GM19035 (cell line): ENCODE data around the gene FITM2.
"Not testable (repeated sequence)": the region's sequence is repeated elsewhere in the genome, so short reads cannot be mapped to it uniquely, and the experiment has no call there.

Experiments used
- ATAC-seq: cut with Tn5 transposase; IDR thresholded peaks from one replicate; pipeline ENCODE4 v1.9.1; 2021; ENCODE audit not compliant: unreplicated experiment

Gene FITM2

DNA sequence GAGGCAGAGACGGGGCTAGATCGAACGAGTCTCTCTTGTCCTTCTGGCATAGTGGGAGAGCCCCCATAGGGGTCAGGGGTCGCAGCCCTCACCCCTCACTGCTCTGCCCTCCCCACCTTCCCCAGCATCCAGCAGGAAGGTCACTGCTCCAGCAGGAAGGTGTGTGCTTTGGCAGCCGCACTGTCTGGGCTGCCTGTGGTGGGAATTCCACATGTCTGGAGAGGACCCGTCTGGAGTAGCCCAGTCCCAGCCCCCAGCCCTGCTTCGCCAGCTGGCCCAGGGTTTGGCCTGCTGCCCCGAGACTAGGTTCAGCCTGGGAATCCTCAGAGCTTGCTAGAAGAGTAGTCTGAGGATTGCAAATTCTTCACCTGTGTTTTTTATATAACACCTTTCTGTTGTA, 23.3 kb upstream of the FITM2 start:
- ATAC-seq, result no peak

DNA sequence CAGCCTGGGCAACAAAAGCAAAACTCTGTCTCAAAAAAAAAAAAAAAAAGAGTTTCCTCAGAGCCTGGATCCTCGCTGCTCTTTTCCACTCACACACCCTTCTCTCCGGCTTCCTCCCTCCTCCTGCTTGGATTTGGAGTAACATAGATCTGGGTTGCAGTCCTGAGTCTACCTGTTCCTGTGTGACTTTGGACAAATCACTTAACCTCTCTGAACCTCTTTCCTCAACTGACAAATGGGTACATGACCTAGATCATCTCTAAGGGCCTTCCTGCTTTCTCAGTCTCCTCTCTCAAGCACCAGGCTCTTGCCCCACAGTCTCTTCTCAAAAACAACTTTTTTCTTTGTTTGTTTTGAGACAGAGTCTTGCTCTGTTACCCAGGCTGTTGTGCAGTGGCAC, 20.2 kb upstream of the FITM2 start:
- ATAC-seq, result no peak

DNA sequence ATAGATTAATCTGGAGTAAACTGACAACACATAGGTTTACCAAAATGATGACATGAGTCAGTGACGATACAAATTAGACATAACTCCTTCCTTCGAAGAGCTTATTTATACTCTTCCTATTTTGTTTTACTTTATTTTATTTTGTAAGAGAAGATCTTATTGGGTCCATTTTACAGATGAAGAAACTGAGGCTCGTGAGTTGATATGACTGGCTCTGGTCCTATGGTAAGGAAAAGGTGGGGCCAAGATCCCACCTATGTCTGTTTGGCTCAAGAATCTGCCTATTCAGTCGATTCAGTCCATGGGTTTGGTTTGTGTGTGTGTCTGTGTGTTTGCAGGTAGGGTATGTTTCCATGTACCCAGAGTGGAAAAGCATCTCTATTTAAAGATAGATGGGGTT, 17.4 kb upstream of the FITM2 start:
- no peak for ATAC-seq

DNA sequence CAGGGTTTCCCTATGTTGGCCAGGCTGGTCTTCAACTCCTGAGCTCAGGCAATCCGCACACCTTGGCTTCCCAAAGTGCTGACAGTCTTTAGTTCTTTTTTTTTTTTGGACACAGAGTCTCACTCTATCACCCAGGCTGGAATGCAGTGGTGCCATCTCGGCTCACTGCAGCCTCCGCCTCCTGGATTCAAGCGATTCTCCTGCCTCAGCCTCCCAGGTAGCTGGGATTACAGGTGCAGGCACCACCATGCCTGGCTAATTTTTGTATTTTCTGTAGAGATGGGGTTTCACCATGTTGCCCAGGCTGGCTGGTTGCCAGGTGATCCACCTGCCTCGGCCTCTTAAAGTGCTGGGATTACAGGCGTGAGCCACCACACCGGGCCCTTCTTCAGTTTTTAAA, 16.7 kb upstream of the FITM2 start:
- ATAC-seq, result not testable (repeated sequence)

DNA sequence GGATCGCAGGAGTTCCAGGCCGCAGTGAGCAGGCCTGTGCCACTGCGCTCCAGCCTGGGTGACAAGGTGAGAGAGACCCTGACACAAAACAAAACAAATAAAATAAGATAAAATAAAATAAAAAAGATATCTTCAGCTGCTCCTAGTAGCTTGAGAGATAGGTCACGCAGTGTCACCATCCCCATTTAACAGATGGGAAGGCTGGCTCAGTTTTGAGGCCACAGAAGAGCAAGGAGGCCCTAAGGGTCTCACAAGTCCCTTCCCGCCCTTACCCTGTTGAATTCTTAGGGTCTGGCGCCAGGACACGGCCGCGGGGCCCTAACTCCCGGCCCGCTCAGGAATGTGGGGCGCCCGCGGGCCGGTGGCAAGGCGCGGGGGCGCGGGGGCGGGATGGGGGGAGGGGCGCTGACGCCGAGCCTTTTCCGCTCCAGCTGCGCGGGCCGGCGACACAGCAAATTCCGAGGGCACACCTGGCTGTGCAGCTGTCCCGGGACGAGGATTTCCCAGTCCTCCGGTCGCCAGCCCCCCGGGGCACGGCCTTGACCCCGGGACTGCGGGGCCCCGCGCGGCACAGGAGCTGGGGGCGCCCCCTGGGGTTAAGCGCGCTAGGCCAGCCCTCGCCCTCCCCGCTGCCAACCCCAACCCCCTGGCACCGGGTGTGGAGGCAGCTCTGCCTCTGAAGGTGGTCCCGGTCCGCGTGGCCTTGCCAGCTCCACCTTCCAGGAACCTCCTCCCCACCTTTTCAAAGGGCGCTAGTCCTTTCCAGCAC, 15.6 kb upstream of the FITM2 start:
- no peak for ATAC-seq

DNA sequence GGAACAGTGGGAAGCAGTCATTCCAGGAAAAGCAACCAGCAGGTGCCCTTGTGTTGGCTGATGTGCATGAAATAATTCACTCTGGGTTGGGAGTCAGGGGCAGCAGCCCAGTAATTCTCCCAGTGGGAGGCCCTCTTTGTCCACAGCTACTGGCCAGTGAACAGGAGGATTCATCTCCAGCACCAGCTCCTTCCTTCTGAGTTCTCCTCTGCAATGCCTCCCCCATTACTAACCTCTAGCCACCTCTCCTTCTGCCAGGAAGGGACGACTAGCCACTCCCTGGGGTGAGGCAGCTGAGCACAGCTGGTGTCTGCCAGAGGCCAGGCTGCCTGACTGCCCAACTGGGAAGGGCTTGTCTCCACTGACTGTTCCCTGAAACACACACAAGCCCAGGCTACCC, 13.3 kb upstream of the FITM2 start:
- ATAC-seq, result no peak

DNA sequence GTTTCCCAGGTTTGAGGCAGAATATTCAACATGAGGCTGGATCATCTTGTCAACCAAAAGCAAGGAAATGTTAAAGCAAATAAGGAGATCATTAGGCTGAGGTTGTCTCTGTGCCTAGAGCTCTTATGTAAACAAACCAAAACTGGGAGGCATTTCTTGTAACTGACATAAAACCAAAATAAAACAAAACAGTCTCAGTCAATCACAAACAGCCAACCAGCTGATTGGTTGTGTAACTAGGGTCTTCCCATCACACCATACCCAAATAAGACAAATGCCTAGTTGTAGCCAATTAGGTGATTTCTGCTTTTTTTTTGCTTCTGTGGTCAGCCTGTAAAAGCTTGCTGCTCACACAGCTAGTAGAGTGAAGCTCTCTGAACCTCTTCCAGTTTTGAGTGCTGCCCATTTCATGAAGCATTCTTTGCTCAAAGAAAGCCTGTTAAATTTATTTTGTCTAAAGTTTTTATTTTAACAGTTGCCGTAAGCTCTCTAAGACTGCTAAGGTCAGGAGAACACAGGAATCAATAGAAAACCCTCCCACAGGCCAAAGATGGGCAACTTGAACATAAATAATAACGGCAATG, 8.9 kb upstream of the FITM2 start:
- no peak for ATAC-seq

DNA sequence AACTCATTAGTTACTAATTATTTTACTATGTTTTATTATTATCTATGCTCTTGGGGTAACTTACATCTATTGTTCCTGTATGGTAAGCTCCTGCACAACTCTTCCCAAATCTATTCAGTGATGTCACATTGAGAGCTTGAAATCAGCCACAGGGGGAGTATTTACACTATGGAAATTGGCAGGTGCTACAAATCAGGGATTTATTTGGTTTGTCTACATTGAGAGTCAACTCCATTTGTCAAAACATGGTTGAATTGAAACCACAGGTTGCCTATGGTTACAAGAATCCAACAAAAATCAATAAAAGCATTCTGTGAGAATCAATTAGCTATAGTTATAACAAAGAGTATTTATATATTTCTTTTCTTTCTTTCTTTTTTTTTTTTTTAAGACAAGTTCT, 3.9 kb upstream of the FITM2 start:
- no peak for ATAC-seq

DNA sequence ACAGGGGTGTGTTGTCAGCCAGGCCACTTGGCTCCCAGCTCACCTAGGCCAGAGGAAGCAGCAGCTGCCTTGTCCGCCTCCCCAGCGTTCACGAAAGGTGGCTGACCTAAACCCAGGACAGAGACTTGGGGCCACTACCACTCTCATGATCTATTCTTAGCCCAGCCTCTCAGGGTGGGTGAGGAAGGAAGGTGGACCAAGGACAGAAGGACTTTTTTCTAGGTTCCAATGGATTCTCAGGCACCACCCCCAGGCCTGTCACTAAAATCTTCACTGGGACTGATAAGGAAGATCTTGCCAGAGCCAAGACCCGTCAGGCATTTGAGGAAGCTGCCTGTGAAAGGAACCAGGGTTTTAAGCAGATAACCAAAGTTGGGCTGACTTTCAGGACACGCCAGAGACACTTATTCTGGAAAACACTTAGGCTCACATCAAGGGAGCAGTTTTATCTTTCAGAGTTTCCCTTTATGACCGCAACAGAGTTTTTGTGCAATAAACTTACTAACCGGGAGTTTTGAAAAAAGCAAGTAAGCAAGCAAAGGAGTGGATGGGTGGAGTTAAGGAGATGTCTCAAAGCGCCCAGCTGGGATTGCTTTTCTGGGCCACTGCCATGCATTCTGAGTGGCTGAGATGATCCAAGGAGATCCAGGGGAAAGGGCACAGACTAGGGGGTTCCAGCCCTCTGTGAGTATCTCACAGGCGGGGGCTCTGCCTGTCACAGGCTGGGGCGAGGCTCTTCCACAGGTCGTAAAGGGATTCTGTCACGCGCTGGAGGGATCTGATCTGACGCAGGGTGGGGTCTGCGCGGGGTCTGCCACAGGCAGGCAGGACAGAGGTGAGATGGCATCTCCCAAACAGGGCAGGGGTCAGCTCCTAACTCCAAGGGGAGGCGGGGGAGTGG, 989 bp downstream of the FITM2 start:
- ATAC-seq, result no peak

DNA sequence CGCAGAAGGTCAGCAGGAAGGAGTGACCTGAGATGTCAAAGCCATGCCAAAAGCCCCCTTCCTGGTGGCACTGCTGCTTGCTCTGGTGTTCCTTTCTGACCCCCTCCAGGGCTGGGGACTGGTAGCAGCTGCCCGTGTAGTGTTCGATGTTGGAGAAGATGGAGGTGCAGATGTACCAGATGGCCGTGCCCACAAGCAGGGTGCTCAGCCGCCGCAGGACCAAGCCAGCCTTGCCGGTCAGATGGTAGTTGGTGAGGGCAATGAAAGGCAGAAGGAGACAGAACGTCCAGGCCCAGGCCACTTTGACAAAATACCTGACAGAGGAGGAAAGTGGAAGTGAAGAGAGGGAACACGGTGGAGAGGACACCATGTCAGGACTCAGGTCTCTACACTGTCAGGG, 4.1 kb downstream of the FITM2 start:
- ATAC-seq, result no peak

DNA sequence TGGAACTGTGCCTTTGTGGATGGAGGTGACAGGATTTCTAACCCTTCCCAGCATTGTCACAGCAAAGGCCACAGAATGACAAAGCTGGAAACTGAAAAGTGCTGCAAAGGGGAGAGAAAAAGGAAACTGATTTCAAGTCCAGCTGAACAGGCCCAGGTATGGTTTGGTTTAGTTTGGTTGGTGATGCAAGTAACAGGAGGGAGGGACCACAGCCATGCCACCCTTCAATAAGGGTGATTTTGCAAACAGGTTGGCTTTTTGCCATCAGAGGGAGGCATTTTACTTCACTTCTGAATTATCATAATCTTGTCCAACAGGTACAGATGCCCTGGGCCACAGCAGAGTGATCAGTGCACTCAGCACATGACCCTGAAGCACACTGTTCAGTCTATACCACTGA, 6.6 kb downstream of the FITM2 start:
- ATAC-seq, result no peak

DNA sequence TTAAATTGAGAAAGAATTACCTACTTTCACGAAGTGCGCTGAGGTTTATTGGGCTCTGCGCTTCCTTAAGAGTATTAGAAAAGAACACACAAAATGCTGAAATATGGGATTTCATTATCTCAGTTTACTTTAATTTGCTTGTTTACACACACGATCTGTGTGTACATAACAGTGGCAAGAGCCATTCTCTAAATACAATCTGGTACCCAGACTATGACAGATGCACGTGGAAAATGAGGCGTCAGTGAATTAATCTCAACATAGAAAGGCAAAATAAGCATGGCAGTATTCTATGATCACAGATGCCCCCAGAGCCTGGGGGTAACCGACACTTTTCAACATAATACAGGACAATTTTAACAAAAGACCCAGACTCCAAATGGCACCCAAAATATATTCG, 8.3 kb downstream of the FITM2 start:
- no peak for ATAC-seq

DNA sequence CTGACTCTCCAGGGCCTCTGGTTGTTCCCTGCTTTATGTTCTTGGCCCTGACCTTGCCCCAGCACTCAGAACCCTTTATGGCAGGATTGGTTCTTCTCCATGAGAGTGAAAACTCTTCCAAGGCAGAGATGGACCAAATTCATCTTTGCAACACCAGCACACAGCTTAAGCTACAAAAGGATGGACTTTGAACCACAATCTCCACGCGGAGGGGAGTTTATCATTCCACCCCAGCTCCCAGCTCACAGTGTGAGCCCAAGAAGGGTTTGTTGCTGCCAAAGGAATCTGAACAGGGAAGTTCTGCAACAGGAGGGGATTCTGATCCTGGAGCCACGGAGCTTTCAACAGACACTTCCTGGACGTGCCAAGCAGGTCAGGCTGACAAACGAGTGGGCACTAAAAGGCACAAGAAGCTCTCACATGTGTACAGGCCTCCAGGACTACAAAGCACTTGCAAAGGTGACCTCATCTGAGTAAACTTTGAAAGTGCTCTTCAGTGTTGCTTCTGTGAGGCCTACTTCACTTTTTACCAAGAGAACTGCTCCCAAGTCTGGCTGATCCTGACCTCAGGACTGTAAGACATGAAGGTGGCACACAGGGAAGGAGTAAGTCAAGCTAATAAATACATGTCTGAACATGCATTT, 8.9 kb downstream of the FITM2 start:
- ATAC-seq, result no peak

DNA sequence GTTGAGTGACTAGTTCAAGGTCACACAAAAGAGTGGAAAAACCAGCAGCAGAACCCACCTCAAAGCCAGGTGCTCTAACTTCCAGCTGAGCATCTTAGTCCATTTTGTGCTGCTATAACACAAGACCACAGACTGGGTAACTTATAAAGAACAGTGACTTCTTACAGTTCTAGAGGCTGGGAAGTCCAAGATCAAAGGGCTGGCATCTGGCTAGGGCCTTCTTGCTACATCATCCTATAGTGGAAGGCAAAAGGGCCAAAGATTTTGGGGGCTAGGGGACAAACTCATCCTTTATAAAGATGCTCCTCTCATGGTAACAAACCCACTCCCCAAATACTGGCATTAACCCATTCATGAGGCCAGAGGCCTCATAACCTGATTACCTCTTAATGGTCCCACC, 9.7 kb downstream of the FITM2 start:
- ATAC-seq, result no peak

DNA sequence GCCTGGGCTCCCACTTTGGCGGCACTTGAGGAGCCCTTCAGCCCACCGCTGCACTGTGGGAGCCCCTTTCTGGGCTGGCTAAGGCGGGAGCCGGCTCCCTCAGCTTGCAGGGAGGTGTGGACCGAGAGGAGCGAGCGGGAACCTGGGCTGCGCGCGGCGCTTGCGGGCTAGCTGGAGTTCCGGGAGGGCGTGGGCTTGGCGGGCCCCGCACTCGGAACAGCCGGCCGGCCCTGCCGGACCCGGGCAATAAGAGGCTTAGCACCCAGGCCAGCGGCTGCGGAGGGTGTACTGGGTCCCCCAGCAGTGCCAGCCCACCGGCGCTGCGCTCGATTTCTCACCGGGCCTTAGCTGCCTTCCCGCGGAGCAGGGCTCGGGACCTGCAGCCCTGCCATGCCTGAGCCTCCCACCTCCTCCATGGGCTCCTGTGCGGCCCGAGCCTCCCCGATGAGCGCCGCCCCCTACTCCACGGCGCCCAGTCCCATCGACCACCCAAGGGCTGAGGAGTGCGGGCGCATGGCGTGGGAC, 11.9 kb downstream of the FITM2 start:
- not testable (repeated sequence) for ATAC-seq

DNA sequence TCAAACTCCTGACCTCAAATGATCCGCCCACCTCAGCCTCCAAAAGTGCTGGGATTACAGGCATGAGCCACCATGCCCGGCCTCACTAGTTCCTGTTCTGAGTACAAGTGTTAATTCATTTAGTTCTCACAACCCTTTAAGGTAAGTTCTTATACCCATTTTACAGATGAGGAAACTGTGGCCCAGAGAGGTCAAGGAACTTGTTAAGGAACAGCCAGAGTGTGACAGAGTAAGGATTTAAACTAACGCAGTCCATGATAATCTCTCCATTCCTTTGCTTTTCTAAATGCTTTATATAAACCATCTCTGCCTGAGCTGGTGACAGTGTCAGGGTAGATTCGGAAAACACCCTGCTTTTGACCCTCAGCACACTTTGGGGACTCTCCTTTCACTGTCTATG, 13.3 kb downstream of the FITM2 start:
- no peak for ATAC-seq

DNA sequence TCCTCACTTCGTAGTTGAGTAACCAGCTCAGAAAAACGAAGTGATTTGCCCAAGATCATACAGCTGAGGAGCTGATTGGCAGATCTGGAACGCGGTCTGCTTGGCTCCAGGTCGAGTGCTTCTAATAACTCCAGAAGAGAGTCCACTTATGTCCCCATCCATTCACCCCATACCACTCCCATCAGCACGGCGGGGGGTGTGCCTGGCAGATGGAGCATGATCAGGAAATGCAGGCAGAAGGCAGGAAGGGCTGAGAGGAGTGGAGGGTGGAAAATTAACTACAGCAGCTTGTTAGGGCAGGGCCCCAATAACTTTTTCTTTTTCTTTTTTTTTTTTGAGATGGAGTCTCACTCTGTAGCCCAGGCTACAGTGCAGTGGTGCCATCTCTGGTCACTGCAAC, 15.0 kb downstream of the FITM2 start:
- ATAC-seq, result no peak

DNA sequence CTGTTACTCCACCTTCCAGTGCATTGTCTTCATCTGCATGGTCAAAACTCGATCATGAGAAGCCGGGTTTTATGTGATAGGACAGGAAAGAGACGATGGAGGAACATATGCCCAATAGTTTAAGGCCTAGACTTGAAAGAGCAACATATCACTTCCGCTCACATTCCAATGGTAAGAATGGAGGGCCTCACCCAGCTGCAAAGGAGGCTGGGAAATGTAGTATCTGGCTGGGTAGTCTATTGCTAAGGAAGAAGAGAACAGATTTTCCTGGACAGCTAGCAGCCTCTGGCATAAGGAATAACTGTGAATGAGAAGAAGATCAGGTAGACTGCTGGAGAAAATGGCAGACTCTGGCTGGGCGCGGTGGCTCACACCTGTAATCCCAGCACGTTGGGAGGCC, 19.2 kb downstream of the FITM2 start:
- ATAC-seq, result no peak

DNA sequence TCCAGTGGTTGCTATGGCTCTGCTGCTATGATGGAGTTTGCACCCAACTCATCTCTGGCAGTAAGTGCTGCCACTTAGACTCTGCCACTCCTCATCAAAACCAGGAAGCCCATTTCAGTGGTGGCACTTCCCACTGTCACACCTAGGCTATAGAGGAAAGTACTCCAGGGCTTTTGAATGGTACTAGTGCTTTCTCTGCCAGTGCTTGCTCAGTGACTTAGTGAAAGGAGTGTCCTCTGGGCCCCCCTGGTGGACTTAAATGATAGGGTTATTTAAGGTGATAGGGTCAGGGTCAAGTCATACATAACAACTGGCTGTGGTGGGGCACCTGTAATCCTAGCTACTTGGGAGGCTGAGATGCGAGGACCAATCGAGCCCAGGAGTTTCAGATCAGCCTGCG, 22.8 kb downstream of the FITM2 start:
- ATAC-seq, result no peak

DNA sequence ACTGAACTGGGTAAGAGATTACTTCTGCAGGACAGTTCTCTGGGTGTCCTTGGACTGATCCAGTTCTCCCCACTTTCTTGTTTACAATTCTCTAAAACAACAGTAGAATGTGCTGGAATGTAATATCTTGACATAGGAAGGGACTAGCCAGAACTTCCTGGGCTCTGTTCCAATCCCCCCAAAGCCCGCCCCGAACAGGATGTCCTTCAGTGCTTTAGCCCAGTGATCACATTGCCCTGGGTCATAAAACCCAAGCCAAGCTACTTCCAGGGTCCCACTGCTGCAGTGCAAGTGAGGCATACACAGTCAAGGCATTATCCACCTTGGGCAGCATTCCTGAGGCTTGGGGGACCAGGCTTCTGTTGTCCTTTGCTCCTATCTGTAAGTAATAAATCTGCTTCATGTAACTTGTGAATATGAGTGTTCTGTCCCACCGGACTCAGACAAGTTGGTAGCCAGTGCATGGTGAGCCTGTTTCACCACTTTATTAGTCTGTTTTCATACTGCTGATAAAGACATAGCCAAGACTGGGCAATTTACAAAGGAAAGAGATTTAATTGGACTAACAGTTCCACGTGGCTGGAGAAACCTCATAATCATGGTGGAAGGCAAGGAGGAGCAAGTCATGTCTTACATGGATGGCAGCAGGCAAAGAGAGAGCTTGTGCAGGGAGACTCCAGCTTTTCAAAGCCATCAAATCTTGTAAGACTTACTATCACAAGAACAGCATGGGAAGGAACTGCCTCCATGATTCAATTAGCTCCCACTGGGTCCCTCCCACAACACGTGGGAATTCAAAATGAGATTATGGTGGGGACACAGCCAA, 23.5 kb downstream of the FITM2 start:
- ATAC-seq, result no peak
